HL-60 (cell line): ENCODE results near the gene NAE1.

Experiments used
- POLR2AphosphoS5 ChIP-seq: IDR thresholded peaks from 2 replicates; pipeline ENCODE4 v1.6.1; 2012; ENCODE audit warnings: low read depth
- TF ChIP-seq, protein P1 (sequence below): IDR thresholded peaks from one replicate; pipeline ENCODE4 v1.5.1; 2011; ENCODE audit warnings: low read length, control low read depth, inconsistent platforms; ENCODE audit not compliant: insufficient read depth
- TF ChIP-seq, protein P2 (sequence below): IDR thresholded peaks from 2 replicates; pipeline ENCODE4 v1.6.1; 2012; ENCODE audit warnings: low read depth; ENCODE audit not compliant: insufficient replicate concordance

DNA sequence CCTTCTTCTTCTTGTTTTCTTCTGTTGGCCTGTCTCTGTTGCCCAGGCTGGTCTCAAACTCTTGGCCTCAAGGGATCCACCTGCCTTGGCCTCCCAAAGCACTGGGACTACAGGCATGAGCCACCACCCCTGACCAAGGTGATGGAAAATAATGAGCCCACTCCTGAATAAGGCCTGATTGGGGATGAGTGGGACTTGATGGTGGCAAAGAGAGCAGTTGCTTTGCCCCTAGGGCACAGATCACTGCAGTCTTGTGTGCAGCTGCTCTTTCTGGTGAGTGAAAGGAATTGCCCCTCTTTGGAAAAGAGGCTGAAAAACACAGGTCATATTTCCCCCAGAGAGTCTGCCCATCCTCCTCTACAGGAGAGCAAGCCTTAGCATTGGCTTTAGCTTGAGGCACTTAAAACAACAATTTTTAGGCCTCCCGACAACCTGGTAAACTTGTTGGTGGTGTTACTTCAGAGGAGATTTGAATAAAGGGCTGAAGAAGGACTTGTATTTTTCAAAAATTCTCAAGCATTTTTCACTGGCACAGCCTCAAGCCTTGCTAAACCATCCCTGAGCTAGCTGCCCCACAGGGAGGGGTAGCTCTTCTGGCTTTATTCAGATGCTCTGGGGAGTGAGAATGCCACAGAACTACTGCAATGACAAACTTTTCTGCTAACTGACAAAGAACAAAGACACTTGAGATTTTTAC, 43.5 kb upstream of the NAE1 start:
- TF ChIP-seq, protein P1, sequence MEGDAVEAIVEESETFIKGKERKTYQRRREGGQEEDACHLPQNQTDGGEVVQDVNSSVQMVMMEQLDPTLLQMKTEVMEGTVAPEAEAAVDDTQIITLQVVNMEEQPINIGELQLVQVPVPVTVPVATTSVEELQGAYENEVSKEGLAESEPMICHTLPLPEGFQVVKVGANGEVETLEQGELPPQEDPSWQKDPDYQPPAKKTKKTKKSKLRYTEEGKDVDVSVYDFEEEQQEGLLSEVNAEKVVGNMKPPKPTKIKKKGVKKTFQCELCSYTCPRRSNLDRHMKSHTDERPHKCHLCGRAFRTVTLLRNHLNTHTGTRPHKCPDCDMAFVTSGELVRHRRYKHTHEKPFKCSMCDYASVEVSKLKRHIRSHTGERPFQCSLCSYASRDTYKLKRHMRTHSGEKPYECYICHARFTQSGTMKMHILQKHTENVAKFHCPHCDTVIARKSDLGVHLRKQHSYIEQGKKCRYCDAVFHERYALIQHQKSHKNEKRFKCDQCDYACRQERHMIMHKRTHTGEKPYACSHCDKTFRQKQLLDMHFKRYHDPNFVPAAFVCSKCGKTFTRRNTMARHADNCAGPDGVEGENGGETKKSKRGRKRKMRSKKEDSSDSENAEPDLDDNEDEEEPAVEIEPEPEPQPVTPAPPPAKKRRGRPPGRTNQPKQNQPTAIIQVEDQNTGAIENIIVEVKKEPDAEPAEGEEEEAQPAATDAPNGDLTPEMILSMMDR = no peak
- no peak for TF ChIP-seq POLR2AphosphoS5
- TF ChIP-seq, protein P2, sequence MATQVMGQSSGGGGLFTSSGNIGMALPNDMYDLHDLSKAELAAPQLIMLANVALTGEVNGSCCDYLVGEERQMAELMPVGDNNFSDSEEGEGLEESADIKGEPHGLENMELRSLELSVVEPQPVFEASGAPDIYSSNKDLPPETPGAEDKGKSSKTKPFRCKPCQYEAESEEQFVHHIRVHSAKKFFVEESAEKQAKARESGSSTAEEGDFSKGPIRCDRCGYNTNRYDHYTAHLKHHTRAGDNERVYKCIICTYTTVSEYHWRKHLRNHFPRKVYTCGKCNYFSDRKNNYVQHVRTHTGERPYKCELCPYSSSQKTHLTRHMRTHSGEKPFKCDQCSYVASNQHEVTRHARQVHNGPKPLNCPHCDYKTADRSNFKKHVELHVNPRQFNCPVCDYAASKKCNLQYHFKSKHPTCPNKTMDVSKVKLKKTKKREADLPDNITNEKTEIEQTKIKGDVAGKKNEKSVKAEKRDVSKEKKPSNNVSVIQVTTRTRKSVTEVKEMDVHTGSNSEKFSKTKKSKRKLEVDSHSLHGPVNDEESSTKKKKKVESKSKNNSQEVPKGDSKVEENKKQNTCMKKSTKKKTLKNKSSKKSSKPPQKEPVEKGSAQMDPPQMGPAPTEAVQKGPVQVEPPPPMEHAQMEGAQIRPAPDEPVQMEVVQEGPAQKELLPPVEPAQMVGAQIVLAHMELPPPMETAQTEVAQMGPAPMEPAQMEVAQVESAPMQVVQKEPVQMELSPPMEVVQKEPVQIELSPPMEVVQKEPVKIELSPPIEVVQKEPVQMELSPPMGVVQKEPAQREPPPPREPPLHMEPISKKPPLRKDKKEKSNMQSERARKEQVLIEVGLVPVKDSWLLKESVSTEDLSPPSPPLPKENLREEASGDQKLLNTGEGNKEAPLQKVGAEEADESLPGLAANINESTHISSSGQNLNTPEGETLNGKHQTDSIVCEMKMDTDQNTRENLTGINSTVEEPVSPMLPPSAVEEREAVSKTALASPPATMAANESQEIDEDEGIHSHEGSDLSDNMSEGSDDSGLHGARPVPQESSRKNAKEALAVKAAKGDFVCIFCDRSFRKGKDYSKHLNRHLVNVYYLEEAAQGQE = no peak
